IMR-90 (cell line): ENCODE results near the gene RAPGEF5. TPM values are rescaled to one million over a fixed set of nuclear protein-coding genes. Genes with fewer than 3 reads are reported as not detected.

Experiments used
- ATAC-seq: fragments of 200-7000 bp; cut with Tn5 transposase; 2 replicates; pipeline ENCODE4 v1.9.1; 2020; ENCODE audit warnings: low read depth, mild to moderate bottlenecking, moderate library complexity
- BruUV-seq: library from RNA; stranded (reverse); fragments of 400-500 nt; replicated peaks from 2 replicates; lab custom pipeline; 2021; lab: Mats Ljungman, UMichigan
- CTCF ChIA-PET: fragments of 300-600 bp; formaldehyde crosslinking; extraction: SDS; loops from one replicate; lab custom pipeline; 2021; ENCODE audit warnings: antibody characterized with exemption; lab: Yijun Ruan, JAX
- POLR2A ChIA-PET: fragments of 300-600 bp; sonication (Branson Sonifier 250); formaldehyde crosslinking; loops from one replicate; lab custom pipeline; 2022; ENCODE audit warnings: antibody characterized with exemption; ENCODE audit not compliant: unreplicated experiment; lab: Charles Lee
- DNase-seq: peaks from one replicate; pipeline ENCODE4 v3.0.0; 2013
- H2AFZ ChIP-seq: replicated peaks from 2 replicates; pipeline ENCODE3; 2013; ENCODE audit warnings: low read length, mild to moderate bottlenecking; ENCODE audit not compliant: poor library complexity
- H2AK5ac ChIP-seq: 2 replicates; pipeline ENCODE4 v1.6.1; 2013; ENCODE audit warnings: low read depth, low read length, inconsistent platforms
- H2AK9ac ChIP-seq: replicated peaks from 2 replicates; pipeline ENCODE3; 2013; ENCODE audit warnings: mild to moderate bottlenecking, low read depth, low read length, moderate library complexity; ENCODE audit not compliant: poor library complexity
- H2BK120ac ChIP-seq: 2 replicates; pipeline ENCODE4 v1.6.1; 2013; ENCODE audit warnings: low read depth, low read length, inconsistent platforms
- H2BK15ac ChIP-seq: 3 replicates; pipeline ENCODE4 v1.6.1; 2013; ENCODE audit warnings: low read depth, low read length, inconsistent platforms
- H2BK20ac ChIP-seq: 2 replicates; pipeline ENCODE4 v1.6.1; 2013; ENCODE audit warnings: low read depth, mild to moderate bottlenecking, inconsistent platforms, low read length, moderate library complexity
- H2BK5ac ChIP-seq: 2 replicates; pipeline ENCODE4 v1.6.1; 2013; ENCODE audit warnings: mild to moderate bottlenecking, low read depth, low read length, inconsistent platforms; ENCODE audit not compliant: poor library complexity, severe bottlenecking
- H3K14ac ChIP-seq: replicated peaks from 2 replicates; pipeline ENCODE4 v1.6.1; 2013; ENCODE audit warnings: low read depth, low read length, inconsistent platforms
- H3K18ac ChIP-seq: 2 replicates; pipeline ENCODE4 v1.6.1; 2013; ENCODE audit warnings: low read depth, low read length, control low read depth
- H3K23ac ChIP-seq: 2 replicates; pipeline ENCODE4 v1.6.1; 2013; ENCODE audit warnings: low read depth, low read length, inconsistent platforms
- H3K27ac ChIP-seq: 2 replicates; pipeline ENCODE4 v1.5.1; 2013; ENCODE audit warnings: mild to moderate bottlenecking, control low read depth, low read length; ENCODE audit not compliant: insufficient read depth
- H3K27me3 ChIP-seq: 2 replicates; pipeline ENCODE4 v1.6.1; 2013; ENCODE audit warnings: low read length; ENCODE audit not compliant: control insufficient read depth, insufficient read depth
- H3K36me3 ChIP-seq: 2 replicates; pipeline ENCODE4 v1.6.1; 2013; ENCODE audit warnings: low read length, mixed read lengths; ENCODE audit not compliant: control insufficient read depth, insufficient read depth
- H3K4ac ChIP-seq: 2 replicates; pipeline ENCODE4 v1.6.1; 2013; ENCODE audit warnings: low read depth, low read length, inconsistent platforms
- H3K4me1 ChIP-seq: 2 replicates; pipeline ENCODE4 v1.6.1; 2013; ENCODE audit warnings: low read length, mixed read lengths; ENCODE audit not compliant: control insufficient read depth, insufficient read depth
- H3K4me2 ChIP-seq: 2 replicates; pipeline ENCODE4 v1.6.1; 2013; ENCODE audit warnings: low read depth, mild to moderate bottlenecking, control low read depth, low read length, moderate library complexity
- H3K4me3 ChIP-seq: 2 replicates; pipeline ENCODE4 v1.5.1; 2013; ENCODE audit warnings: low read depth, mild to moderate bottlenecking, control low read depth, low read length, moderate library complexity; ENCODE audit not compliant: insufficient read depth
- H3K56ac ChIP-seq: 2 replicates; pipeline ENCODE4 v1.6.1; 2013; ENCODE audit warnings: low read length, inconsistent platforms; ENCODE audit not compliant: insufficient read depth; ENCODE audit errors: extremely low read depth
- H3K79me1 ChIP-seq, 2 experiments: 2 replicates each; pipeline ENCODE4 v1.6.1; 2013; ENCODE audit warnings: low read length in 2 of 2, inconsistent platforms in 1 of 2, low read depth in 1 of 2
- H3K9ac ChIP-seq: 2 replicates; pipeline ENCODE4 v1.6.1; 2013; ENCODE audit warnings: low read depth, low read length, control low read depth
- H3K9me1 ChIP-seq: 2 replicates; pipeline ENCODE4 v1.6.1; 2013; ENCODE audit warnings: low read length, inconsistent platforms; ENCODE audit not compliant: insufficient read depth
- H3K9me3 ChIP-seq: 2 replicates; pipeline ENCODE4 v1.6.1; 2013; ENCODE audit warnings: low read length; ENCODE audit not compliant: control insufficient read depth, insufficient read depth
- H4K20me1 ChIP-seq: 2 replicates; pipeline ENCODE4 v1.6.1; 2013; ENCODE audit warnings: low read length, inconsistent platforms; ENCODE audit not compliant: insufficient read depth
- H4K5ac ChIP-seq: 2 replicates; pipeline ENCODE4 v1.6.1; 2013; ENCODE audit warnings: mild to moderate bottlenecking, low read depth, low read length, control low read depth
- H4K8ac ChIP-seq, 2 experiments: 2 replicates each; pipeline ENCODE4 v1.6.1; 2013; ENCODE audit warnings: low read depth in 2 of 2, low read length in 2 of 2, control low read depth in 1 of 2, inconsistent platforms in 1 of 2
- H4K91ac ChIP-seq: 2 replicates; pipeline ENCODE4 v1.6.1; 2013; ENCODE audit warnings: low read depth, low read length, inconsistent platforms; ENCODE audit not compliant: insufficient read depth
- ELK1 ChIP-seq: fragments of 150-350 bp; IDR thresholded peaks from 2 replicates; pipeline ENCODE4 v1.6.1; 2016; ENCODE audit warnings: low read depth, mild to moderate bottlenecking, low read length, moderate library complexity, borderline replicate concordance
- NFE2L2 ChIP-seq: fragments of 150-350 bp; IDR thresholded peaks from 2 replicates; pipeline ENCODE4 v1.6.1; 2016; ENCODE audit warnings: low read depth, mild to moderate bottlenecking, low read length
- USF2 ChIP-seq: fragments of 150-350 bp; IDR thresholded peaks from 2 replicates; pipeline ENCODE4 v1.6.1; 2017; ENCODE audit warnings: mild to moderate bottlenecking, antibody characterized with exemption, low read length, low read depth
- WGBS, 2 experiments: methylation state at CpG; one replicate each; pipeline versions ENCODE4 v1.1.5 to v1.1.7; 2013; ENCODE audit warnings: missing lambda C conversion rate in 2 of 2; ENCODE audit not compliant: insufficient read length in 1 of 2; ENCODE audit errors: extremely low coverage in 2 of 2; 5-methylcytosine and 5-hydroxymethylcytosine counted together
- dilution Hi-C: fragments of 300-500 bp; cut with HindIII; formaldehyde crosslinking; loops from one replicate; pipeline ENCODE4 v1.14.3; 2018; ENCODE audit warnings: low sequenced_read_pairs; ENCODE audit not compliant: unreplicated experiment
- in situ Hi-C: fragments of 300-500 bp; cut with MboI; formaldehyde crosslinking; loops from 3 replicates; pipeline ENCODE4 v1.14.3; 2019; ENCODE audit warnings: low sequenced_read_pairs, inconsistent platforms, mixed read lengths
- intact Hi-C: fragments of 100-400 bp; cut with micrococcal nuclease; formaldehyde crosslinking; loops from 2 replicates; pipeline ENCODE4 v1.10.0; 2022
- polyA plus RNA-seq, 3 experiments: library from polyadenylated mRNA; depleted of rRNA; stranded (reverse); fragments of >200 nt; gene quantifications; 2 replicates each; pipeline ENCODE4 v1.2.3, GENCODE V29; 2012; ENCODE audit warnings: low replicate concordance in 1 of 3
- total RNA-seq: library from RNA; depleted of rRNA; stranded (reverse); fragments of >200 nt; gene quantifications from 2 replicates; pipeline ENCODE4 v1.2.3, GENCODE V29; 2012

RAPGEF5 gene
- total and polyA plus RNA-seq, 2 of the 4 experiments (the other 2 are of a cell fraction), result 0.05 to 0.18 TPM

GRCh38 chr7:22183522-22184280, 173.3 kb downstream of the RAPGEF5 start:
- in situ Hi-C loops, result no loop called here
- TF ChIP-seq ELK1 (no peak), NFE2L2 (no peak), USF2 (no peak)
- no peak overlapping the region for H2AFZ ChIP-seq
- no peak overlapping the region for H2AK9ac ChIP-seq
- H3K36me3 ChIP-seq, result no peaks in the 10 kb centered on the region
- dilution Hi-C loops, result no loop called here
- ChIA-PET POLR2A (no interaction called here), CTCF (no interaction called here)
- no peaks in the 10 kb centered on the region for H3K79me1 ChIP-seq
- H3K14ac ChIP-seq, result no peak overlapping the region
- H3K9ac ChIP-seq, result no peak overlapping the region
- H4K20me1 ChIP-seq, result no peaks in the 10 kb centered on the region
- intact Hi-C loops, result no loop called here
- no peak overlapping the region for H3K56ac ChIP-seq
- H2BK20ac ChIP-seq, result no peak overlapping the region
- no peak overlapping the region for H4K5ac ChIP-seq
- no peak overlapping the region for H2BK120ac ChIP-seq
- no TSS peak for BruUV-seq
- 60% methylated on average over 1 of the region's 6 CpGs; no CpG with 5 or more reads in 1 of the 2 experiments for WGBS, 2 experiments
- ATAC-seq, result no peak
- no peaks in the 10 kb centered on the region for H3K9me3 ChIP-seq
- H3K27me3 ChIP-seq, result peaks cover 1% of the 10 kb centered on the region; the same call in 1 of the 2 replicates
- no peaks in the 10 kb centered on the region for H3K9me1 ChIP-seq
- no peak overlapping the region for H2BK5ac ChIP-seq
- no peak overlapping the region for H3K23ac ChIP-seq
- H4K8ac ChIP-seq, result no peak overlapping the region
- no peak overlapping the region for H2AK5ac ChIP-seq
- H3K4ac ChIP-seq, result no peak overlapping the region
- no peak overlapping the region for H3K4me2 ChIP-seq
- DNase-seq, result no peak
- H3K4me3 ChIP-seq, result no peak overlapping the region
- no peaks in the 10 kb centered on the region for H3K4me1 ChIP-seq
- no peak overlapping the region for H3K27ac ChIP-seq
- H4K91ac ChIP-seq, result no peak overlapping the region
- no peak overlapping the region for H2BK15ac ChIP-seq
- H3K18ac ChIP-seq, result no peak overlapping the region
